Smooth muscle cell (in vitro differentiated cells): Measurements from ENCODE around the gene SHF. TPM values are rescaled to one million over a fixed set of nuclear protein-coding genes. Genes with fewer than 3 reads are reported as not detected.

Source experiments
- DNase-seq: peaks from one replicate; lab custom pipeline; 2025; ENCODE audit not compliant: unreplicated experiment; lab: John Stamatoyannopoulos, UW
- H2AFZ ChIP-seq: fragments of 200-600 bp; sonication (generic); 2 replicates; pipeline ENCODE4 v1.6.0; 2016; ENCODE audit warnings: antibody characterized with exemption, low read depth, mild to moderate bottlenecking
- H3F3A ChIP-seq: fragments of 200-600 bp; sonication (generic); 2 replicates; pipeline ENCODE4 v1.6.0; 2017; ENCODE audit warnings: antibody characterized with exemption, low read depth
- H3K27ac ChIP-seq: fragments of 200-600 bp; sonication (generic); 2 replicates; pipeline ENCODE4 v1.5.1; 2016; ENCODE audit warnings: low read depth, mild to moderate bottlenecking
- H3K27me3 ChIP-seq: fragments of 200-600 bp; sonication (generic); 2 replicates; pipeline ENCODE4 v1.6.1; 2016; ENCODE audit warnings: low read depth, mild to moderate bottlenecking
- H3K36me3 ChIP-seq: fragments of 200-600 bp; sonication (generic); 2 replicates; pipeline ENCODE4 v1.5.1; 2016; ENCODE audit warnings: low read depth
- H3K4me1 ChIP-seq: fragments of 200-600 bp; sonication (generic); 2 replicates; pipeline ENCODE4 v1.5.1; 2016; ENCODE audit warnings: low read depth
- H3K4me2 ChIP-seq: fragments of 200-600 bp; sonication (generic); 2 replicates; pipeline ENCODE4 v1.6.0; 2016; ENCODE audit warnings: mild to moderate bottlenecking
- H3K4me3 ChIP-seq: fragments of 200-600 bp; sonication (generic); 2 replicates; pipeline ENCODE4 v1.5.1; 2016; ENCODE audit warnings: mild to moderate bottlenecking
- H3K79me2 ChIP-seq: fragments of 200-600 bp; sonication (generic); 2 replicates; pipeline ENCODE4 v1.6.0; 2016; ENCODE audit warnings: low read depth, mild to moderate bottlenecking
- H3K9ac ChIP-seq: fragments of 200-600 bp; sonication (generic); 2 replicates; pipeline ENCODE4 v1.6.0; 2016; ENCODE audit warnings: low read depth
- H3K9me3 ChIP-seq: fragments of 200-600 bp; sonication (generic); replicated peaks from 2 replicates; pipeline ENCODE4 v1.5.1; 2016; ENCODE audit warnings: low read depth
- H4K20me1 ChIP-seq: fragments of 200-600 bp; sonication (generic); 2 replicates; pipeline ENCODE4 v1.6.0; 2016; ENCODE audit warnings: low read depth
- CTCF ChIP-seq: fragments of 200-600 bp; sonication (generic); IDR thresholded peaks from 2 replicates; pipeline ENCODE4 v1.5.1; 2017; ENCODE audit warnings: borderline replicate concordance, mild to moderate bottlenecking, antibody characterized with exemption; ENCODE audit not compliant: insufficient read depth, poor library complexity, severe bottlenecking
- WGBS: methylation state at CpG from one replicate; pipeline ENCODE4 v1.1.7; 2016; ENCODE audit warnings: low lambda C conversion rate; 5-methylcytosine and 5-hydroxymethylcytosine counted together
- polyA plus RNA-seq: library from polyadenylated mRNA; unstranded; fragments of >200 nt; fragmentation: Nextera tagmentation; extraction: Ambion mirVana; gene quantifications from 2 replicates; pipeline ENCODE4 v1.2.1, GENCODE V29; 2016
- total RNA-seq: library from RNA; depleted of rRNA; stranded (reverse); fragments of >200 nt; gene quantifications from 2 replicates; pipeline ENCODE4 v1.2.3, GENCODE V29; 2014

The SHF gene
- total and polyA plus RNA-seq, 2 experiments from 2014 or later, result 16.4 to 41.3 TPM

GRCh38 chr15:45167631-45168205, 20.0 kb downstream of the SHF start:
- Histone ChIP-seq H3K36me3 (no peaks in the 10 kb centered on the region), H3K27ac (peak overlapping the region; percentile 95), H2AFZ (no peak overlapping the region), H3K9ac (peak overlapping the region; percentile 93), H3K4me3 (peak overlapping the region; percentile 69), H3K4me2 (peak overlapping the region; percentile 96), H3K79me2 (no peaks in the 10 kb centered on the region), H4K20me1 (no peaks in the 10 kb centered on the region), H3K27me3 (no peaks in the 10 kb centered on the region), H3K4me1 (peaks cover 6% of the 10 kb centered on the region), H3K9me3 (no peaks in the 10 kb centered on the region), H3F3A (peaks cover 11% of the 10 kb centered on the region)
- DNase-seq, result no peak
- 85% methylated on average over 9 of the region's 9 CpGs for WGBS
- no peak for TF ChIP-seq CTCF

GRCh38 chr15:45166834-45167630, 20.7 kb downstream of the SHF start:
- H3K4me2 ChIP-seq, result peak overlapping the region; percentile 96
- H4K20me1 ChIP-seq, result no peaks in the 10 kb centered on the region
- H3K9ac ChIP-seq, result peak overlapping the region; percentile 93
- peak; percentile 39 for TF ChIP-seq CTCF
- peak overlapping the region; percentile 95 for H3K27ac ChIP-seq
- H3K27me3 ChIP-seq, result no peaks in the 10 kb centered on the region
- H3K4me1 ChIP-seq, result peaks cover 10% of the 10 kb centered on the region
- no peaks in the 10 kb centered on the region for H3K79me2 ChIP-seq
- DNase-seq, result peak; percentile 64
- H3K4me3 ChIP-seq, result peak overlapping the region; percentile 69
- no peaks in the 10 kb centered on the region for H3K9me3 ChIP-seq
- peak overlapping the region; percentile 81 for H2AFZ ChIP-seq
- peaks cover 11% of the 10 kb centered on the region for H3F3A ChIP-seq
- WGBS, result 0% methylated on average over 41 of the region's 79 CpGs
- no peaks in the 10 kb centered on the region for H3K36me3 ChIP-seq

- DNase-seq, result no peak
- Histone ChIP-seq H3K4me1 (peaks cover 10% of the 10 kb centered on the region), H3K27me3 (no peaks in the 10 kb centered on the region), H3K9ac (no peak overlapping the region), H3K36me3 (no peaks in the 10 kb centered on the region), H3K4me3 (no peak overlapping the region), H3K4me2 (no peak overlapping the region), H2AFZ (no peak overlapping the region), H3K9me3 (no peaks in the 10 kb centered on the region), H4K20me1 (no peaks in the 10 kb centered on the region), H3F3A (peaks cover 11% of the 10 kb centered on the region), H3K79me2 (no peaks in the 10 kb centered on the region), H3K27ac (no peak overlapping the region)
- TF ChIP-seq CTCF, result no peak
- WGBS, result 90% methylated on average over 5 of the region's 5 CpGs
Observed at GRCh38 chr15:45165536-45165935, 22.2 kb downstream of the SHF start.
